T1000 (cell line): Measurements from ENCODE around the gene PCDHB11.
"Not testable (repeated sequence)": the region's sequence is repeated elsewhere in the genome, so short reads cannot be mapped to it uniquely, and the experiment has no call there.

Source experiments
- DNase-seq: peaks from one replicate; lab custom pipeline; 2025; ENCODE audit warnings: mixed read lengths; lab: John Stamatoyannopoulos, UW

PCDHB11 gene

GRCh38 chr5:141241496-141241895, 42.1 kb downstream of the PCDHB11 start:
- DNase-seq = no peak

- DNase-seq = peak; percentile 52
Measured at GRCh38 chr5:141245250-141245717, 45.9 kb downstream of the PCDHB11 start, which contains the start of gene PCDHB15. TSS of gene PCDHB15 (plus strand) at chr5:141245395. CDS start at chr5:141245579, 184 bp downstream.

- DNase-seq = not testable (repeated sequence)
Measured at GRCh38 chr5:141246971-141247370, 47.5 kb downstream of the PCDHB11 start.

GRCh38 chr5:141247434-141247833, 48.0 kb downstream of the PCDHB11 start:
- DNase-seq = not testable (repeated sequence)

GRCh38 chr5:141250576-141250975, 51.1 kb downstream of the PCDHB11 start:
- DNase-seq = no peak
